Spleen (tissue), 11 donors: Measurements from ENCODE around the gene PHKB. TPM values are rescaled to one million over a fixed set of nuclear protein-coding genes. Genes with fewer than 3 reads are reported as not detected.

ENCODE experiments used
- DNase-seq: peaks from one replicate; pipeline ENCODE4 v3.0.0-alpha.2; 2020
- H3K27ac ChIP-seq, 8 donors: fragments of 200-600 bp; sonication (generic) in 7 of 8; 1 replicate in 4 of 8; 2 replicates in 4 of 8; pipeline versions ENCODE4 v1.5.0 to v1.8.0; 2016 to 2021; ENCODE audit warnings: inconsistent platforms in 4 of 8, mild to moderate bottlenecking in 4 of 8, moderate library complexity in 1 of 8
- H3K27me3 ChIP-seq, 7 donors: fragments of 200-600 bp; sonication (generic) in 6 of 7; replicated peaks in 1 of 7; 1 replicate in 4 of 7; 2 replicates in 3 of 7; pipeline versions ENCODE4 v1.5.0 to v1.8.0; 2016 to 2021; ENCODE audit warnings: inconsistent platforms in 3 of 7, mild to moderate bottlenecking in 1 of 7
- H3K36me3 ChIP-seq, 6 donors: fragments of 200-600 bp; sonication (generic) in 5 of 6; 1 replicate in 4 of 6; 2 replicates in 2 of 6; pipeline versions ENCODE4 v1.5.0 to v1.8.0; 2016 to 2021; ENCODE audit warnings: inconsistent platforms in 2 of 6
- H3K4me1 ChIP-seq, 6 donors: fragments of 200-600 bp; sonication (generic) in 5 of 6; 1 replicate in 3 of 6; 2 replicates in 3 of 6; pipeline versions ENCODE4 v1.5.0 to v1.8.0; 2016 to 2021; ENCODE audit warnings: inconsistent platforms in 3 of 6
- H3K4me3 ChIP-seq, 8 donors: fragments of 200-600 bp; sonication (generic) in 7 of 8; 1 replicate in 4 of 8; 2 replicates in 4 of 8; pipeline versions ENCODE4 v1.5.0 to v1.8.0; 2016 to 2021; ENCODE audit warnings: inconsistent platforms in 4 of 8, mild to moderate bottlenecking in 4 of 8, moderate library complexity in 2 of 8
- H3K9me3 ChIP-seq, 8 donors: fragments of 200-600 bp; sonication (generic) in 7 of 8; 1 replicate in 4 of 8; 2 replicates in 4 of 8; pipeline versions ENCODE4 v1.5.0 to v1.8.0; 2016 to 2021; ENCODE audit warnings: inconsistent platforms in 4 of 8
- POLR2A ChIP-seq, 3 donors: fragments of 450-650 bp; IDR thresholded peaks; one replicate each; pipeline ENCODE4 v1.5.1; 2017; ENCODE audit warnings: antibody characterized with exemption in 3 of 3, mild to moderate bottlenecking in 1 of 3
- POLR2AphosphoS5 ChIP-seq, 3 donors: sonication (generic); formaldehyde crosslinking; IDR thresholded peaks; one replicate each; pipeline ENCODE4 v1.5.1; 2017; ENCODE audit warnings: antibody characterized with exemption in 3 of 3
- WGBS, 5 donors: extraction: QIAGEN DNeasy Blood & Tissue Kit in 3 of 5; methylation state at CpG; one replicate each; pipeline versions ENCODE4 v1.1.5 to v1.1.7; 2013 to 2018; 5-methylcytosine and 5-hydroxymethylcytosine counted together
- intact Hi-C: fragments of 100-400 bp; cut with DNase I; formaldehyde crosslinking; loops from one replicate; pipeline ENCODE4 v1.15.0; 2023; ENCODE audit warnings: low total_unique reads
- polyA plus RNA-seq, 3 donors: library from polyadenylated mRNA; stranded (reverse); fragments of 200-250 nt; gene quantifications; one replicate each; pipeline ENCODE4 v1.2.1, GENCODE V29; 2013
- total RNA-seq, 7 donors: library from RNA; depleted of rRNA in 3 of 7; stranded (reverse); fragments of >200 nt in 3 of 7; fragmentation: NEBNext Ultra II Directional in 4 of 7; extraction: Animal tissue kit (Norgen Biotek cat#: 25700) in 4 of 7; gene quantifications; one replicate each; pipeline versions ENCODE4 v1.1.0 to v1.2.1, GENCODE V29; 2016 to 2021
- TF ChIP-seq, protein P1 (sequence below), 11 experiments: fragments of 200-600 bp in 7 of 11; fragments of 450-650 bp in 4 of 11; sonication (generic) in 4 of 11; IDR thresholded peaks in 8 of 11; conservative IDR thresholded peaks in 3 of 11; 1 replicate in 7 of 11; 2 replicates in 4 of 11; pipeline versions ENCODE4 v1.4.0 to v1.8.0; 2016 to 2021; ENCODE audit warnings: antibody characterized with exemption in 11 of 11, inconsistent platforms in 4 of 11, mild to moderate bottlenecking in 1 of 11
- donor health status: healthy with polysubstance abuse.
- donor health status: DM: no; HTN: no; CAD: no; lungs with moderate emphysema.
- donor health status: DM: no; HTN: no; CAD: no.
- donor health status: Bipolar disorder and iron deficiency.
- donor health status: healthy.
- donor health status: DM: no; HTN: no; CAD: no.
- donor health status: DM: yes; HTN: yes; CAD: no.

Gene PHKB
- total and polyA plus RNA-seq, 10 donors, result 19.7 to 168 (median 99.1) TPM

DNA sequence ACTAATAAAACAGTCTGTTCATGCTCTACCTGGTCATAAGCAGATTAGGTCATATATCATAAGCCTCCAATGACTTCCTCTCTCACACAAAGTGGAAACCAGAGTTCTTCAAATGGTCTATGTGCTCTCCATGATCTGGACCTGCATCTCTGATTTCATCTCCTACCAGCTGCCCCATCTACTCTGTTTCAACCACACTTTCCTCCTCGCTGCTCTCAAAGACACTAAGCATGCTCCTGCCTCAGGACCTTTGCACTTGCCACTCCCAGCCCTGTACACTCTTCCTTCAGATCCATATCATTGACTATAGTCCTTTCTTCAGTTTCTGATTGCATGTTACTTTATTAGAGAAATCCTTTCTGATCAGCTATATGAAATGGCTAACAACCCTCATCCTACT is 196.8 kb downstream of the PHKB start:
- intact Hi-C loops, result no loop called here
- 89 to 100% (median 95%) methylated on average over 1 of the region's 1 CpG for WGBS, 5 donors
- Histone ChIP-seq H3K27me3 (no peaks in the 10 kb centered on the region), H3K4me1 (no peaks in the 10 kb centered on the region), H3K4me3 (no peak overlapping the region), H3K9me3 (peaks cover 0 to 7% (median 0%) of the 10 kb centered on the region in 8 donors), H3K36me3 (peaks cover 0 to 100% (median 39%) of the 10 kb centered on the region in 6 donors), H3K27ac (no peak overlapping the region)
- TF ChIP-seq, protein P1, sequence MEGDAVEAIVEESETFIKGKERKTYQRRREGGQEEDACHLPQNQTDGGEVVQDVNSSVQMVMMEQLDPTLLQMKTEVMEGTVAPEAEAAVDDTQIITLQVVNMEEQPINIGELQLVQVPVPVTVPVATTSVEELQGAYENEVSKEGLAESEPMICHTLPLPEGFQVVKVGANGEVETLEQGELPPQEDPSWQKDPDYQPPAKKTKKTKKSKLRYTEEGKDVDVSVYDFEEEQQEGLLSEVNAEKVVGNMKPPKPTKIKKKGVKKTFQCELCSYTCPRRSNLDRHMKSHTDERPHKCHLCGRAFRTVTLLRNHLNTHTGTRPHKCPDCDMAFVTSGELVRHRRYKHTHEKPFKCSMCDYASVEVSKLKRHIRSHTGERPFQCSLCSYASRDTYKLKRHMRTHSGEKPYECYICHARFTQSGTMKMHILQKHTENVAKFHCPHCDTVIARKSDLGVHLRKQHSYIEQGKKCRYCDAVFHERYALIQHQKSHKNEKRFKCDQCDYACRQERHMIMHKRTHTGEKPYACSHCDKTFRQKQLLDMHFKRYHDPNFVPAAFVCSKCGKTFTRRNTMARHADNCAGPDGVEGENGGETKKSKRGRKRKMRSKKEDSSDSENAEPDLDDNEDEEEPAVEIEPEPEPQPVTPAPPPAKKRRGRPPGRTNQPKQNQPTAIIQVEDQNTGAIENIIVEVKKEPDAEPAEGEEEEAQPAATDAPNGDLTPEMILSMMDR (IDR thresholded peaks at IDR 0.05 in 8 of 11, conservative IDR thresholded peaks at IDR 0.05 in 3 of 11), result no peak
- TF ChIP-seq POLR2AphosphoS5 (IDR thresholded peaks at IDR 0.05), result no peak
- no peak for DNase-seq

DNA sequence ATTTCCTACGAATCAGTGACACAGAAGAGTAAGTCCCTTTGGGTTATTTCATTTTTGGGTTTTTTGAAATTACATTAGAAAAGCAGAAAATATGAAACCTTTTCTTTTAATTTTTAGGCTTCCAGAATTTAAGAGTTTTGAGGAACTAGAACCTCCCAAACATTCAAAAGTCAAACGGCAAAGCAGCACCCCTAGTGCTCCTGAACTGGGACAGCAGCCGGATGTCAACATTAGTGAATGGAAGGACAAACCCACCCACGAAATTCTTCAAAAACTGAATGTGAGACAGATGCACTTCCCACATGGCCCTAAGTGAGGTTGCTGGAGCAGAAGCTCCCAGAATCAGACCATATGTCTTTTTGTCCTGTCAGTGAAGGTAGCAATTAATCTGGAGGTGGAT is 199.4 kb downstream of the PHKB start:
- DNase-seq, result no peak
- WGBS, 5 donors, result 87 to 94% (median 90%) methylated on average over 4 of the region's 4 CpGs
- TF ChIP-seq, protein P1 (IDR thresholded peaks at IDR 0.05 in 8 of 11, conservative IDR thresholded peaks at IDR 0.05 in 3 of 11), result no peak
- TF ChIP-seq POLR2AphosphoS5 (IDR thresholded peaks at IDR 0.05) (no peak), POLR2A (IDR thresholded peaks at IDR 0.05) (no peak)
- Histone ChIP-seq H3K27ac (no peak overlapping the region), H3K36me3 (peaks cover 0 to 99% (median 33%) of the 10 kb centered on the region in 6 donors), H3K4me3 (no peak overlapping the region), H3K27me3 (no peaks in the 10 kb centered on the region), H3K4me1 (no peaks in the 10 kb centered on the region), H3K9me3 (no peaks in the 10 kb centered on the region)
- intact Hi-C loops, result no loop called here

DNA sequence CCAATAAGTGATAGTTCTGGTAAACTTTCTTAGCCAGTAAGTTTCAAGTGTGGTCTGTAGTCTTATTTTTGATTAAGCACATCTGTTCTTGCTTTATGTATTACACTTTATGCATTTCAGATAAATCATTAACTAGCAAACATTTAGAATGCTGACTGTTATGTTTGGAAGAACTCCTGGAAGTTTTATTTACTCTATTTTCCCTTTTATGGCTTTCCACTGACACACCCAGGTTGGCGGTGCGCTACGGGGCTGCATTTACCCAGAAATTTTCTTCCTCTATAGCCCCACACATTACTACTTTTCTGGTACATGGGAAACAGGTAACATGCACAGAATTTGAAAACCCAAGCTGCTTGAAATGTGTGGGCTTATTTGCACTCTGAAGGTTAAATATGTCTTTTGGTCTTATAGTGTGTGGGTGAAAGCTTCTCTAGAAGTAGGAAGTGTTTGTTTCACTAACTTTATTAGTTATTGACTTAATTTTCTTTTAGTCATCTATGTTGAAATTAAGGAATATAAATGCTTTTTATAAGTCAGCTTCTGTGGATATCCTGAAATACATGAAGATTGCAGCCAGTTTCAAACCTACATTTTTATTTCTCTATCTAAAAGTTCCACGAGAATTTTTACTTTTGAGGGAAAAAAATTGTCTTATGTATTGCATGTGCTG is 203.7 kb downstream of the PHKB start:
- TF ChIP-seq POLR2A (IDR thresholded peaks at IDR 0.05) (no peak), POLR2AphosphoS5 (IDR thresholded peaks at IDR 0.05) (no peak)
- TF ChIP-seq, protein P1 (IDR thresholded peaks at IDR 0.05 in 8 of 11, conservative IDR thresholded peaks at IDR 0.05 in 3 of 11), result no peak
- no peaks in the 10 kb centered on the region for H3K4me1 ChIP-seq
- intact Hi-C loops, result no loop called here
- DNase-seq, result no peak
- no peak overlapping the region for H3K4me3 ChIP-seq
- peaks cover 0 to 98% (median 37%) of the 10 kb centered on the region in 6 donors for H3K36me3 ChIP-seq
- no peaks in the 10 kb centered on the region for H3K27me3 ChIP-seq
- H3K27ac ChIP-seq, result no peak overlapping the region
- no peaks in the 10 kb centered on the region for H3K9me3 ChIP-seq
- WGBS, 5 donors, result 87 to 92% (median 91%) methylated on average over 4 of the region's 4 CpGs

GRCh38 chr16:47666434-47666833 is 205.3 kb downstream of the PHKB start:
- no peak overlapping the region for H3K4me3 ChIP-seq
- DNase-seq, result no peak
- H3K36me3 ChIP-seq, result peaks cover 0 to 93% (median 27%) of the 10 kb centered on the region in 6 donors
- H3K4me1 ChIP-seq, result no peaks in the 10 kb centered on the region
- intact Hi-C loops, result no loop called here
- no peak overlapping the region for H3K27ac ChIP-seq
- no peaks in the 10 kb centered on the region for H3K27me3 ChIP-seq
- no peak for TF ChIP-seq POLR2AphosphoS5 (IDR thresholded peaks at IDR 0.05)
- no peak for TF ChIP-seq POLR2A (IDR thresholded peaks at IDR 0.05)
- TF ChIP-seq, protein P1 (IDR thresholded peaks at IDR 0.05 in 8 of 11, conservative IDR thresholded peaks at IDR 0.05 in 3 of 11), result no peak
- H3K9me3 ChIP-seq, result no peaks in the 10 kb centered on the region
- 94 to 100% (median 98%) methylated on average over 3 of the region's 3 CpGs for WGBS, 5 donors
